ENCODE measurements around the gene CUL2. TPM values are rescaled to one million over a fixed set of nuclear protein-coding genes. Genes with fewer than 3 reads are reported as not detected.
"Not testable (repeated sequence)": the region's sequence is repeated elsewhere in the genome, so short reads cannot be mapped to it uniquely, and the experiment has no call there.

Gene CUL2
- total RNA-seq, 1 donor from 2014 or later, result 18.7 TPM

- Histone ChIP-seq H3K4me3 (no peak overlapping the region), H3K4me1 (no peaks in the 10 kb centered on the region), H3K9me3 (no peaks in the 10 kb centered on the region), H3K27ac (no peak overlapping the region), H3K27me3 (no peaks in the 10 kb centered on the region), H3K36me3 (peaks cover 0 to 38% of the 10 kb centered on the region in 2 donors)
- DNase-seq (ENCODE audit: extremely low spot score in 2 of 2), result no peak
- intact Hi-C loops (cut with DNase I), result no loop called here
- TF ChIP-seq CTCF (IDR thresholded peaks at IDR 0.05) (no peak), POLR2A (IDR thresholded peaks at IDR 0.05) (no peak), POLR2AphosphoS5 (IDR thresholded peaks at IDR 0.05; ENCODE audit: insufficient read depth in 1 of 2, low read depth in 1 of 2) (no peak)
Observed at GRCh38 chr10:35056686-35057085, 33.5 kb downstream of the CUL2 start.

- Histone ChIP-seq H3K27me3 (no peaks in the 10 kb centered on the region), H3K27ac (no peak overlapping the region), H3K4me3 (no peak overlapping the region), H3K36me3 (peaks cover 0 to 41% of the 10 kb centered on the region in 2 donors), H3K9me3 (no peaks in the 10 kb centered on the region), H3K4me1 (no peaks in the 10 kb centered on the region)
- TF ChIP-seq CTCF (IDR thresholded peaks at IDR 0.05), result no peak
- no peak for TF ChIP-seq POLR2AphosphoS5 (IDR thresholded peaks at IDR 0.05; ENCODE audit: insufficient read depth in 1 of 2, low read depth in 1 of 2)
- TF ChIP-seq POLR2A (IDR thresholded peaks at IDR 0.05), result no peak
- DNase-seq (ENCODE audit: extremely low spot score in 2 of 2), result no peak
- intact Hi-C loops (cut with DNase I), result no loop called here
Observed at GRCh38 chr10:35056133-35056532, 34.0 kb downstream of the CUL2 start.

- intact Hi-C loops (cut with DNase I), result no loop called here
- DNase-seq (ENCODE audit: extremely low spot score in 2 of 2), result no peak
- TF ChIP-seq CTCF (IDR thresholded peaks at IDR 0.05) (no peak), POLR2AphosphoS5 (IDR thresholded peaks at IDR 0.05; ENCODE audit: insufficient read depth in 1 of 2, low read depth in 1 of 2) (no peak), POLR2A (IDR thresholded peaks at IDR 0.05) (no peak)
- Histone ChIP-seq H3K4me1 (no peaks in the 10 kb centered on the region), H3K36me3 (peaks cover 0 to 35% of the 10 kb centered on the region in 2 donors), H3K9me3 (no peaks in the 10 kb centered on the region), H3K27ac (no peak overlapping the region), H3K4me3 (no peak overlapping the region), H3K27me3 (no peaks in the 10 kb centered on the region)
Observed at GRCh38 chr10:35050568-35050967, 39.6 kb downstream of the CUL2 start.

GRCh38 chr10:35046074-35046473, 44.1 kb downstream of the CUL2 start:
- Histone ChIP-seq H3K36me3 (peaks cover 0 to 22% of the 10 kb centered on the region in 2 donors), H3K9me3 (no peaks in the 10 kb centered on the region), H3K4me3 (no peak overlapping the region), H3K27me3 (no peaks in the 10 kb centered on the region), H3K4me1 (no peaks in the 10 kb centered on the region), H3K27ac (no peak overlapping the region)
- no peak for TF ChIP-seq POLR2AphosphoS5 (IDR thresholded peaks at IDR 0.05; ENCODE audit: insufficient read depth in 1 of 2, low read depth in 1 of 2)
- DNase-seq (ENCODE audit: extremely low spot score in 2 of 2), result no peak
- intact Hi-C loops (cut with DNase I), result no loop called here

- DNase-seq (ENCODE audit: extremely low spot score in 2 of 2); H3K27ac ChIP-seq; intact Hi-C loops (cut with DNase I); H3K4me3 ChIP-seq; H3K4me1 ChIP-seq; H3K27me3 ChIP-seq; H3K9me3 ChIP-seq: not testable (repeated sequence)
- peaks cover 0 to 22% of the 10 kb centered on the region in 2 donors for H3K36me3 ChIP-seq
Observed at GRCh38 chr10:35045275-35045674, 44.9 kb downstream of the CUL2 start.

GRCh38 chr10:35043796-35044344, 46.3 kb downstream of the CUL2 start:
- no peaks in the 10 kb centered on the region for H3K27me3 ChIP-seq
- no peak overlapping the region for H3K27ac ChIP-seq
- intact Hi-C loops (cut with DNase I), result no loop called here
- H3K36me3 ChIP-seq, result peaks cover 0 to 15% of the 10 kb centered on the region in 2 donors
- DNase-seq (ENCODE audit: extremely low spot score in 2 of 2), result no peak
- no peaks in the 10 kb centered on the region for H3K9me3 ChIP-seq
- H3K4me1 ChIP-seq, result no peaks in the 10 kb centered on the region
- TF ChIP-seq POLR2AphosphoS5 (IDR thresholded peaks at IDR 0.05; ENCODE audit: insufficient read depth in 1 of 2, low read depth in 1 of 2) (no peak), POLR2A (IDR thresholded peaks at IDR 0.05) (no peak), CTCF (IDR thresholded peaks at IDR 0.05) (no peak)
- H3K4me3 ChIP-seq, result no peak overlapping the region
